GM10266 (cell line): ENCODE data around the gene TIGD3.
A peak's percentile ranks its signal among the peaks of the same experiment; 100 is the strongest.

ENCODE experiments used
- DNase-seq: peaks from one replicate; pipeline ENCODE4 v3.0.0; 2012; ENCODE audit errors: extremely low spot score
- TF ChIP-seq, protein P1 (sequence below): IDR thresholded peaks from 2 replicates; pipeline ENCODE4 v1.5.1; 2012; ENCODE audit warnings: mild to moderate bottlenecking, low read depth; ENCODE audit not compliant: control insufficient read depth, insufficient read depth; ENCODE audit errors: missing control alignments

The TIGD3 gene

GRCh38 chr11:65390996-65391395 is 36.4 kb downstream of the TIGD3 start:
- TF ChIP-seq, protein P1, sequence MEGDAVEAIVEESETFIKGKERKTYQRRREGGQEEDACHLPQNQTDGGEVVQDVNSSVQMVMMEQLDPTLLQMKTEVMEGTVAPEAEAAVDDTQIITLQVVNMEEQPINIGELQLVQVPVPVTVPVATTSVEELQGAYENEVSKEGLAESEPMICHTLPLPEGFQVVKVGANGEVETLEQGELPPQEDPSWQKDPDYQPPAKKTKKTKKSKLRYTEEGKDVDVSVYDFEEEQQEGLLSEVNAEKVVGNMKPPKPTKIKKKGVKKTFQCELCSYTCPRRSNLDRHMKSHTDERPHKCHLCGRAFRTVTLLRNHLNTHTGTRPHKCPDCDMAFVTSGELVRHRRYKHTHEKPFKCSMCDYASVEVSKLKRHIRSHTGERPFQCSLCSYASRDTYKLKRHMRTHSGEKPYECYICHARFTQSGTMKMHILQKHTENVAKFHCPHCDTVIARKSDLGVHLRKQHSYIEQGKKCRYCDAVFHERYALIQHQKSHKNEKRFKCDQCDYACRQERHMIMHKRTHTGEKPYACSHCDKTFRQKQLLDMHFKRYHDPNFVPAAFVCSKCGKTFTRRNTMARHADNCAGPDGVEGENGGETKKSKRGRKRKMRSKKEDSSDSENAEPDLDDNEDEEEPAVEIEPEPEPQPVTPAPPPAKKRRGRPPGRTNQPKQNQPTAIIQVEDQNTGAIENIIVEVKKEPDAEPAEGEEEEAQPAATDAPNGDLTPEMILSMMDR = no peak
- DNase-seq = peak; percentile 22

DNA sequence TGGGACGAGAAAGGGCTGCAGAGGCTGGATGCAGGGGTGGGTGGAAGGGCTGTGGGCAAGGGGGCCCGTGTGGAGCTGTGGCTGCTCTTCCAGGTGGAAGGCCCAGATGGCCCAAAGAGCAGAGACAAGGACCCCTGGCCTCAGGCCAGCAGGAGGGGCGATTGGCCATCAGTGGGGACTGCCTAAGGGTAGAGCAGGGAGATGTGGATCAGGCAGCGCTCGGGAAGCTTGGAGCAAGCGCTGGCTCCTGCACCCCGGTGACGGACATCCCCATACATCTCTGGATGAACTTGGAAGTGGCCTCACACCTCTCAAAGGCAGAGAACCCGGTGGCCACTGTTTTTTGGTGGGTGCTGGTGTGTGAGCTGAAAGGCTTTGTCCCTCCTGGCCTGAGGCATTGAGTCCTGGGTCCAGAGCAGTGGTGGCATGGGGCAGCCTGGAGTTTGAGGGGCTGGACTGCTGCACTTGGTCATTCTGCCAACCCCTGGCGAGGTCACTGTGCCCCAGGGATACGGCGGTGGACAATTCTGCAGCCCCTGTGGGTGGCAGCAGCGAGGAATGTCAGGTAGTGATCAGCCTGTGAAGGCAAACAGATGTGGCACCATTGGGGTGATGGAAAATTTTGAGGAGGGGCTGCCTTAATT is 37.8 kb downstream of the TIGD3 start:
- TF ChIP-seq, protein P1 = no peak
- DNase-seq = no peak

DNA sequence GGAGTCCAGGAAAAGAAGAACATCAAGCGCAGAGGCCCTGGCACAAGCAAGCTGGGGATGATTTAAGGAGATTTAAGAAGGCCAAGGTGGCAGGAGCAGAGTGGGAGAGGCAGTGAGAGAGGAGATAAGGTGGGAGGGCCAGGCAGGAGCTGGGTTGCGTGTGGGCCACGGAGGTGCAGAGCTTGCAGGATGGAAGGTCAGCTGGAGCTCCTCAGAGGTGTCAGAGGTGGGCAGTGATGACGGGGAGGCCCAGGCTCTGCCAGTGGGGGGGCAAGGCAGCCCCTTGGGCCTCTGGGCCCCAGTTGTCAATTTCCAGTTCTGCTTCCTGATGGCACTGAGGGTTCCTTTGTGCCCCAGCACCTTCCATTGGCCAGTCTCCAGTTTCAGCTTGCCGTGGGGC is 38.3 kb downstream of the TIGD3 start:
- DNase-seq = peak; percentile 12
- TF ChIP-seq, protein P1 = no peak

DNA sequence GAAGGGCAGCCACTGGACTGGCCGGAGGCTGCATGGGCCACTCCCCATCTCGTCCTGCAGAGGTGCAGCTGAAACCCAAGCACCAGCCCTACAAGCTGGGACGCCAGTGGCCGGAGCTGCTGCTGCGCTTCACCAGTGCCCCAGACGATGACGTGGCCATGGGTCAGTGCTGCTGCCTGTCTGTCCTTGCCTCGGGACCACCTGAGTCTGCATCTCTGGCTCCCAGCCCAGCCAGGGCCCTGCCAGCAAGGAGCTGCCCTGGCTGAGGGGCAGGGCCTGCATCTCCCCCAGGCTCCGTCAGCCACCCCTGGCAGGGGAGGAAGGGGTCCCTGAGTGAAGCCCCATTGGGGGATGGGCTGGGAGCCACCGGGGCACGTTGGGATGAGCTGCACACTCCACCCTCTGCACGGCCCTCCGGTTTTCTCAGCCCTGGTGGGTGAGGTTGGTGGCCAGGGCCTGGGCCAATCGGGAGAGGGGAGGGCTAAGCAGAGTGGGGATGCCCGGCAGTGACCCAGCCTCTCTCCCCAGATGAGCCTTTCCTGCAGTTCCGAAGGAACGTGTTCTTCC is 39.0 kb downstream of the TIGD3 start:
- DNase-seq = peak; percentile 15
- TF ChIP-seq, protein P1 = no peak

DNA sequence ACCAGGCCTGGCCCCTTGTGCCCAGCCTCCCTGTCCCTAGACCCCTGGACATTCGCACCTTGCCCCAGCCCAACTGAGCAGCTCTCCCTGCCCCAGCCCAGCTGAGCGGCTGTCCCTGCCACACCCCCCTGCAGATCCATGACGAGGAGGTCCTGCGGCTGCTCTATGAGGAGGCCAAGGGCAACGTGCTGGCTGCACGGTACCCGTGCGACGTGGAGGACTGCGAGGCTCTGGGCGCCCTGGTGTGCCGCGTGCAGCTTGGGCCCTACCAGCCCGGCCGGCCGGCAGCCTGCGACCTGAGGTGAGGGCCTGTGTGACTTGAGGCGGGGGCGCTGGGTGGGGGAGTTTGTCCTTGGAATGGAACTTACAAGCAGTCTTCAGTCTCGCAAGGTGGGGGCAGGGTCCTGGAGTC is 39.6 kb downstream of the TIGD3 start:
- no peak for DNase-seq
- TF ChIP-seq, protein P1 = no peak

DNA sequence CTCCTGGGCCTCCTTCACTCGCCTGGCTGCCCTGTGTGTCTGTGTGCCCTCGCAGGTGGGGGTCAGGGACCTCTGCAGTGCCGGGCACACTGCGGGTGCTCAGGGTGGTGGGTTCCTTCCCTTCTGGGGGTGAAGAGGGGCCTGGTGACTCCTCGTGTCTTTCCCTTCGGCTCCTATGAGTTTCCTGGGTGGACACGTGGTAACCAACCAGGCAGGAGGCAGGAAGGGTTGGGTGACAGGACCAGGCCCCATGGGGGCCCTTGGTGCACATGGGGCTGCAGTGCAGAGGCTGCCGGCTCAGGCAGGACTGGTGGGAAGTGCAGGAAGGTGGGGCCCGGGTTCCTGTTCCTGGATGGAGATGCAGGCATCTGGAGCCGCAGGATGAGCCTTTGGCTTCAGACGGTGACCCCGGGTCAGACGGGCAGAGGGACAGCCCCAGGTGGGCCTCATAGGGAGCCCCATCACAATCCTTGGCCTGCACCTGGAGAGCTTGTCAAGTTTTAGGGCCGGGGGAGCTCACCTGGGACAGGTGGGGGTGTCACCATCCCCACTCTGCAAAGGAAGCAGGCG is 41.5 kb downstream of the TIGD3 start:
- peak; percentile 13 for DNase-seq
- TF ChIP-seq, protein P1 = no peak
